GM18502 (cell line): Measurements from ENCODE around the gene POLR2E.
A peak's percentile ranks its signal among the peaks of the same experiment; 100 is the strongest.

Source experiments
- ATAC-seq: cut with Tn5 transposase; IDR thresholded peaks from one replicate; pipeline ENCODE4 v1.9.1; 2021; ENCODE audit warnings: mild to moderate bottlenecking; ENCODE audit not compliant: unreplicated experiment, poor library complexity

The POLR2E gene

DNA sequence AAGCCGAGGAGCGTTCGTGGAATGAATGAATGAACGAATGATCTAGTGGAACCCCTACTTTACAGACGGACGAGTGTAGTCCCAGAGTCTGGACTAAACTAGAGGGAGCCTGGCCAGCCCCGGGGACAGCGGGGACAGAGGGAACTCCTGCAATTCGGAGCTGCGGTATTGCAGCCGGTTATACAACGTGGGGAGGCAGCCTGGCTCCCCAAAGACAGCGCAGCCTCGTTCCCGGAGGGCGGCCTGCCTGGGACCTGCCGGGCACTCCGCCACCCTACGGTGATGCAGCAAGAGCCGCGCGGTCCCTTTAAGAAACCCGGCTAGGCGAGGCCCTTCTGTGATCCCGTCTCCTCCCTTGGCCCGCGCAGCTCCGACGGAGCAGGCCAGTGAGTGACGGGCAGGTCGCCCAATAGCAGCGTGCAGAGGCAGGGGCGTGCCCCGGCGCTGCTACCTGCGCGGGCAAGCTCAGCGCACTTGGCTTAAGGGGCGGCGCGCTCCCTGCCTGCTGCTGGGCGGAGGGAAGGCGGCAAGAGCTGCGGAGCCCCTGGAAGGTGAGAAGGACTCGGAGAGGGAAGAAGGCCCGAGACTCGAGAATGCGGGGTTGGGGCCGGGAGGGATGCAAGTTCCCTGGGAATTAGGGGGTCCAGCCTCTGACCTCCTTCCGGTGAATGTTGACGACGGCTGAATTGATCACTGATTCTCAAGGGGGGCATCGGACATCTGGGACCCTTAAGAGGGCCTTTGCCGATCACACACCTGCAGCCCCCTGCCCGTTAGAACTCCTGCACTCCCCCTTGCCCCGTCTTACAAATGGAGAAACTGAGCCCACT lies 55.3 kb downstream of the POLR2E start, which contains the start of gene ABCA7:
ABCA7 (plus strand) TSS at position 462 of the 830 bp plus-strand sequence. CDS start 1,255 bp downstream, outside the sequence.
- ATAC-seq = peak; percentile 74

DNA sequence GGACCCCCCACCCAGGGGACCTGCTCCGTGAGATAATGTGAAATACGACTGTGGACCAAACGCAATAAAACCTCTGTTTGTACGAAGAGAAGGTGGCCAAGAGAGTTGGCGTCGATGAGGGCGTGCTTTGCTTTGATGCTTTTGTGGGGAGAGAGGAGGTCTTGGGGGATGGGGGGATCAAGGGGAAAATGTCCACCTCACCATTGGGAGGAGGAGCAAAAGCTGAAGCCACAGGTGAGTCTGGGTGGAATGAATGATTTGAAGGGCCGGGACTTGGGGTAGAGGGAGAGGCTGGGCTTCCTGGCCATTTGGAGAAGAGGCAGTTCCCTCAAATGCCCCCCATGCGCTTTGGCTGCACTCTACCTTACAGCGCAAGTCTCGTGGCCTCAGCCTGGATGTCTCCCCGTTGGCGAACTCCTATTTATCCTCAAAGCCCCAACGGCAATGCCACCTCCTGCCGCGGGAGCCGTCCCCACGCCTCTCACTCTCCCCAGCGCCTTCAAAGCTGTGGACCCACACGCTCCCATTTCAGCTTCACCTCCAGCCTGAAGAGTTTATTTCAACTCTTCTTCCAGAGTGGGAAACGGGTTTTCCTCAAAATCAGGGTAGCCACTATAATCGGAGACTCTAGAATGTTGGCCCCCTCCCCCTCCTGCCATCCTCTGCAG lies 56.1 kb downstream of the POLR2E start:
- no peak for ATAC-seq

DNA sequence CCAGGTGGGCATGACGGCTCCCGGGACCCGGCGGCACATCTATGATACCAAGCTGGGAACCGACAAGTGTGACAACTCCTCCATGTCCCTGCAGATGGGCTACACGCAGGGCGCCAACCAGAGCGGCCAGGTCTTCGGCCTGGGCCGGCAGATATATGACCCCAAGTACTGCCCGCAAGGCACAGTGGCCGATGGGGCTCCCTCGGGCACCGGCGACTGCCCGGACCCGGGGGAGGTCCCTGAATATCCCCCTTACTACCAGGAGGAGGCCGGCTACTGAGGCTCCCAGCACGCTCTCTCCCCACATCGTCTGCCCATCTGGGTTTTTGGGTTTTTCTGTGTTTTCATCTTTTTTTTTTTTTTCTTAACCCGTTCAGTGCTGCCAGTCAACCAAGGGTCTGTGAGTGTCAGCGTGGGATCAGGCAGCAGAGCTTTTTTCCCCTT lies 57.5 kb downstream of the POLR2E start:
- no peak for ATAC-seq
